Prostate gland (tissue), 2 donors: ENCODE data around the gene LRRC4C. TPM values are rescaled to one million over a fixed set of nuclear protein-coding genes. Genes with fewer than 3 reads are reported as not detected.

Experiments used
- DNase-seq: peaks from one replicate; pipeline ENCODE4 v3.0.0-alpha.2; 2019; ENCODE audit warnings: low spot score
- H3K27ac ChIP-seq, 2 donors: fragments of 200-600 bp; sonication (generic); 2 replicates each; pipeline ENCODE4 v1.5.1; 2017 to 2019
- H3K27me3 ChIP-seq: fragments of 200-600 bp; sonication (generic); replicated peaks from 2 replicates; pipeline ENCODE4 v1.5.1; 2019; ENCODE audit not compliant: insufficient read depth
- H3K36me3 ChIP-seq, 2 donors: fragments of 200-600 bp; sonication (generic); 1 replicate in 1 of 2; 2 replicates in 1 of 2; pipeline versions ENCODE4 v1.5.1 to v1.8.1; 2017 to 2019
- H3K4me1 ChIP-seq: fragments of 200-600 bp; sonication (generic); replicated peaks from 2 replicates; pipeline ENCODE4 v1.5.1; 2019
- H3K4me3 ChIP-seq, 2 donors: fragments of 200-600 bp; sonication (generic); 2 replicates each; pipeline ENCODE4 v1.5.1; 2017 to 2019
- H3K9me3 ChIP-seq: fragments of 200-600 bp; sonication (generic); 2 replicates; pipeline ENCODE4 v1.5.1; 2017
- POLR2A ChIP-seq: fragments of 450-650 bp; IDR thresholded peaks from one replicate; pipeline ENCODE4 v1.6.1; 2016; ENCODE audit warnings: antibody characterized with exemption, mild to moderate bottlenecking
- POLR2AphosphoS5 ChIP-seq: sonication (generic); formaldehyde crosslinking; IDR thresholded peaks from one replicate; pipeline ENCODE4 v1.6.1; 2017; ENCODE audit warnings: antibody characterized with exemption
- WGBS: methylation state at CpG from one replicate; pipeline ENCODE4 v1.1.5; 2018; 5-methylcytosine and 5-hydroxymethylcytosine counted together
- intact Hi-C: fragments of 100-400 bp; cut with DNase I; formaldehyde crosslinking; loops from one replicate; pipeline ENCODE4 v1.14.2; 2022
- total RNA-seq, 2 donors: library from RNA; depleted of rRNA; stranded (reverse); fragments of >200 nt; gene quantifications; one replicate each; pipeline ENCODE4 v1.1.0, GENCODE V29; 2016
- TF ChIP-seq, protein P1 (sequence below), 4 experiments: fragments of 200-600 bp in 2 of 4; fragments of 450-650 bp in 2 of 4; sonication (generic) in 2 of 4; IDR thresholded peaks; 1 replicate in 3 of 4; 2 replicates in 1 of 4; pipeline ENCODE4 v1.5.1; 2016 to 2019; ENCODE audit warnings: antibody characterized with exemption in 4 of 4, mild to moderate bottlenecking in 2 of 4, moderate library complexity in 2 of 4

Gene LRRC4C
- total RNA-seq, 2 donors from 2014 or later: 0.28 TPM; not detected in 1

DNA sequence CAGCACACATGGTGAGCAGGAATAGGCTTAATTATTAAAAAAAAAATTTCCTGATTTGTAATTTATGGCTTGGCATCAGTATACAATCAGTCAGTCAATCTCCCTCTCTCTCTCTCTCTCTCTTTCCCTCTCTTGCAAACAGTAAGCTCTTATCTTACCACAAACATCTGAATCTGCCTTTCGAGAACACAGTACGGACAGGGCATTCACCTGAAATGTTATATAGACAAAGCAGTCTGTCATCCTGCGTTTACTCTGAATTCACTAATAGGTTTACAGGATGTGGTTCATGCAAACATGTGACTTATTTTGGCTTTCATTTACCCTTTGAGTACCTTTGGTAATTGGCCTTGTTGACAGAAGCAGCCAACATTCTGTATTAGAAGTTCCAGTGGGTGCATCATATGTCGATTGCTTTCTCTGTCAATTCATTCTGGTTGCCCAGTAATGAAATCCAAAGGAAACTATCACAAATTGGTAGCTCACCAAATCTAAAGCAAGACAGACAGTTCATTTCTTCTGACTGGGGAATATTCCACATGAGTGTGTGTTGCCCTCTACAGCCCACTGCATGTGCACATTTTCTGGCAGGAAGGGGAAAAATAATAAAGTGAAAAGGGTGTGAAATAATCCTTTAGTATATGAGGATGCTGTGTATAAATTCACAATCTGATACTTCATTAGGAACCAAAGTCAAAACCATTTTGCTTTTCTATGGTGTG lies 1058.2 kb downstream of the LRRC4C start:
- no peaks in the 10 kb centered on the region for H3K36me3 ChIP-seq
- H3K27me3 ChIP-seq: no peaks in the 10 kb centered on the region
- H3K27ac ChIP-seq: no peak overlapping the region
- no peaks in the 10 kb centered on the region for H3K4me1 ChIP-seq
- H3K4me3 ChIP-seq: no peak overlapping the region
- H3K9me3 ChIP-seq: no peaks in the 10 kb centered on the region
- intact Hi-C loops: no loop called here
- 32% methylated on average over 4 of the region's 4 CpGs for WGBS
- TF ChIP-seq POLR2A: no peak
- DNase-seq: no peak

- no peak overlapping the region for H3K4me3 ChIP-seq
- H3K9me3 ChIP-seq: no peaks in the 10 kb centered on the region
- H3K27ac ChIP-seq: no peak overlapping the region
- no peaks in the 10 kb centered on the region for H3K27me3 ChIP-seq
- WGBS: 32% methylated on average over 3 of the region's 3 CpGs
- DNase-seq: no peak
- TF ChIP-seq, protein P1, sequence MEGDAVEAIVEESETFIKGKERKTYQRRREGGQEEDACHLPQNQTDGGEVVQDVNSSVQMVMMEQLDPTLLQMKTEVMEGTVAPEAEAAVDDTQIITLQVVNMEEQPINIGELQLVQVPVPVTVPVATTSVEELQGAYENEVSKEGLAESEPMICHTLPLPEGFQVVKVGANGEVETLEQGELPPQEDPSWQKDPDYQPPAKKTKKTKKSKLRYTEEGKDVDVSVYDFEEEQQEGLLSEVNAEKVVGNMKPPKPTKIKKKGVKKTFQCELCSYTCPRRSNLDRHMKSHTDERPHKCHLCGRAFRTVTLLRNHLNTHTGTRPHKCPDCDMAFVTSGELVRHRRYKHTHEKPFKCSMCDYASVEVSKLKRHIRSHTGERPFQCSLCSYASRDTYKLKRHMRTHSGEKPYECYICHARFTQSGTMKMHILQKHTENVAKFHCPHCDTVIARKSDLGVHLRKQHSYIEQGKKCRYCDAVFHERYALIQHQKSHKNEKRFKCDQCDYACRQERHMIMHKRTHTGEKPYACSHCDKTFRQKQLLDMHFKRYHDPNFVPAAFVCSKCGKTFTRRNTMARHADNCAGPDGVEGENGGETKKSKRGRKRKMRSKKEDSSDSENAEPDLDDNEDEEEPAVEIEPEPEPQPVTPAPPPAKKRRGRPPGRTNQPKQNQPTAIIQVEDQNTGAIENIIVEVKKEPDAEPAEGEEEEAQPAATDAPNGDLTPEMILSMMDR (IDR thresholded peaks at IDR 0.05): no peak
- TF ChIP-seq POLR2AphosphoS5 (no peak), POLR2A (no peak)
- no peaks in the 10 kb centered on the region for H3K4me1 ChIP-seq
- no peaks in the 10 kb centered on the region for H3K36me3 ChIP-seq
- intact Hi-C loops: no loop called here
Observed at GRCh38 chr11:40397141-40397540, 1062.3 kb downstream of the LRRC4C start.

DNA sequence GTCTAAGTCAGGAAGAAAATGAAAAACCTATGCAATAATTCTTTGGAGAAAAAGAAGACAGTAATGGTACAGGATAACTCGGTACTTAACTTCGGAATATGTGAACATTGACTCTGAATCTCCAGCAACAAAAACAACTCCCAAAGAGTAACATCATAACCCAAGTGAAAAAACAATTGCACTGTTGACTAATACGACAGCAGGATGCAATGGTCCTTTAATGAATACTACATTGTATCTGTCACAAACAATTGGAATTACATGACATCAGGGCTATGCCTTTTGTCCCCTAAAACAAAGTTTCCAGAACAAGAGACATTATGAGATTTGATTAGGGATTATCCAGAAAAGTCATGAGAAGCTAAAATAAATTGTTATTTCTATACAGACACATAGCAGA lies 1065.9 kb downstream of the LRRC4C start:
- Histone ChIP-seq H3K27ac (no peak overlapping the region), H3K27me3 (no peaks in the 10 kb centered on the region), H3K4me1 (no peaks in the 10 kb centered on the region), H3K36me3 (no peaks in the 10 kb centered on the region), H3K9me3 (no peaks in the 10 kb centered on the region), H3K4me3 (no peak overlapping the region)
- intact Hi-C loops: no loop called here
- no peak for DNase-seq
- TF ChIP-seq, protein P1 (IDR thresholded peaks at IDR 0.05): no peak
- TF ChIP-seq POLR2AphosphoS5: no peak
- no peak for TF ChIP-seq POLR2A
- whole genome bisulfite sequencing: 89% methylated on average over 3 of the region's 3 CpGs

DNA sequence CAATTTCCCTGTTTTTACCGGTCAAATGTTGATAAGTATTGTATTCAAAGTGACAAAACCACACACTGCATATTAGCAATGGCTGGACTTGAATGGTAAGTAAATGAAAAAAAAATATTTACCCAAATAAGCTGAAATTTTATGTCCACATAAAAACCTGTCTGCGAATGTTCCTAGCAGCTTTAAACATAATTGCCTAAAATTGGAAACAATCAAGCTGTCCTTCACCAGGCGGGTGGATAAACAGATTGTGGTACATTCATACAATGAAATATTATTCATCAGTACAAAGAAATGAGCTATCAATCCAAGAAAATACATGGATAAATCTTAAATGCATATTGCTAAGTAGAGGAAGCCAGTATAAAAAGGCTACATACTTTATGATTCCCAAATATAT lies 1067.8 kb downstream of the LRRC4C start:
- 72% methylated on average over 3 of the region's 3 CpGs for WGBS
- no peaks in the 10 kb centered on the region for H3K36me3 ChIP-seq
- no peak for DNase-seq
- H3K4me1 ChIP-seq: no peaks in the 10 kb centered on the region
- intact Hi-C loops: no loop called here
- no peaks in the 10 kb centered on the region for H3K27me3 ChIP-seq
- TF ChIP-seq POLR2A (no peak), POLR2AphosphoS5 (no peak)
- TF ChIP-seq, protein P1 (IDR thresholded peaks at IDR 0.05): no peak
- H3K27ac ChIP-seq: no peak overlapping the region
- H3K9me3 ChIP-seq: no peaks in the 10 kb centered on the region
- no peak overlapping the region for H3K4me3 ChIP-seq

GRCh38 chr11:40388097-40388818 lies 1071.2 kb downstream of the LRRC4C start:
- intact Hi-C loops: no loop called here
- no peaks in the 10 kb centered on the region for H3K4me1 ChIP-seq
- no peaks in the 10 kb centered on the region for H3K27me3 ChIP-seq
- no peaks in the 10 kb centered on the region for H3K9me3 ChIP-seq
- no peak overlapping the region for H3K4me3 ChIP-seq
- no peak for DNase-seq
- 57% methylated on average over 4 of the region's 4 CpGs for WGBS
- H3K27ac ChIP-seq: no peak overlapping the region
- no peaks in the 10 kb centered on the region for H3K36me3 ChIP-seq
- TF ChIP-seq, protein P1 (IDR thresholded peaks at IDR 0.05): no peak
- TF ChIP-seq POLR2A (no peak), POLR2AphosphoS5 (no peak)
